ENCODE measurements around the gene COMMD6.
A peak's percentile ranks its signal among the peaks of the same experiment; 100 is the strongest.

DNA sequence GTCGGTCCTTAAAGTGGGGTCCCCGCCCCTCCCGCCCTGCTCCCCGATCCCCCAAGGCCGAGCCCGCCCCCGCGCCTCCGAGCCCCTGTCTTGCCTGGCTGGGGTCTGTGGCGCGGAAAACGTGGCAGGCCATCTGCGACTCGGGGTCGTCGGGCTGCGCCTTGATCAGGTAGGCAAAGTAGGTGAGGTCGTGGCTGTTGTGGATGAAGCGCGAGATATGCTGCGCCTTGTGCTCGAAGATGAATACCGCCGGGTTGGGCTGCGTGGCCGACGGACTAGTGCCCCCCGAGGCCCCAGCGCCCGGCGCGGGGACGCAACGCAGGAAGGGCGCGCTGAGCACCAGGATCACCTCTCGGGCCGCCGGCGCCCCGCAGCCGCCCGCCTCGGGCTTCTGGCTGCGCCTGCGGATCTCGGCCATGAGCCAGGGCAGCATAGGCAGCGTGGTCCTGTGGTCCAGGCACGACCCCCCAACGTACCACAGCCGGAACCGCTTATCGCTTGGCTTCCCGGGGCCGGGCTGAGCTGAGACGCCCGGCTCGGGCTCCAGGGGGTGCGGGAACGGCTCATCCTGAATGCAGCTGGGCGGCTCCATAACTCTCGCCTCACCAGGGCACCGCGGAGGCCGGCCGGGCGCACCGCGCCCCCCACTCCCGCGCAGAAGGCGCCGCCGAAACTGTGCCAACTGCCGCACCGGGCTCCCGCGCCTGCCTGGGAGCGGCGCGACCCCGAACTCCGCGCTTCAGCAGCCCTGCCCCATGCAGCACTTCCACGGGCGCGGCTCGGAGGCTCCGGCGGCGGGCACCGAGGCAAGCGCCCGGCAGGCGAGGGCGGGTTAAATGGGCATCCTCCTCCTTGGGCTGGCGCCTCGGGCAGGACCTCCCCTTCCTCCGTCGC lies 56.2 kb downstream of the COMMD6 start:
- TF ChIP-seq, protein P1, sequence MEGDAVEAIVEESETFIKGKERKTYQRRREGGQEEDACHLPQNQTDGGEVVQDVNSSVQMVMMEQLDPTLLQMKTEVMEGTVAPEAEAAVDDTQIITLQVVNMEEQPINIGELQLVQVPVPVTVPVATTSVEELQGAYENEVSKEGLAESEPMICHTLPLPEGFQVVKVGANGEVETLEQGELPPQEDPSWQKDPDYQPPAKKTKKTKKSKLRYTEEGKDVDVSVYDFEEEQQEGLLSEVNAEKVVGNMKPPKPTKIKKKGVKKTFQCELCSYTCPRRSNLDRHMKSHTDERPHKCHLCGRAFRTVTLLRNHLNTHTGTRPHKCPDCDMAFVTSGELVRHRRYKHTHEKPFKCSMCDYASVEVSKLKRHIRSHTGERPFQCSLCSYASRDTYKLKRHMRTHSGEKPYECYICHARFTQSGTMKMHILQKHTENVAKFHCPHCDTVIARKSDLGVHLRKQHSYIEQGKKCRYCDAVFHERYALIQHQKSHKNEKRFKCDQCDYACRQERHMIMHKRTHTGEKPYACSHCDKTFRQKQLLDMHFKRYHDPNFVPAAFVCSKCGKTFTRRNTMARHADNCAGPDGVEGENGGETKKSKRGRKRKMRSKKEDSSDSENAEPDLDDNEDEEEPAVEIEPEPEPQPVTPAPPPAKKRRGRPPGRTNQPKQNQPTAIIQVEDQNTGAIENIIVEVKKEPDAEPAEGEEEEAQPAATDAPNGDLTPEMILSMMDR (IDR thresholded peaks at IDR 0.05; ENCODE audit: low read depth, low read length) = no peak
- TF ChIP-seq POLR2A (IDR thresholded peaks at IDR 0.05; ENCODE audit: extremely low read depth, insufficient read length) = no peak
- TF ChIP-seq MYC (IDR thresholded peaks at IDR 0.05; ENCODE audit: low read depth, low read length) = peak; percentile 42; the same call in 1 of the 2 replicates
- TF ChIP-seq, protein P2, sequence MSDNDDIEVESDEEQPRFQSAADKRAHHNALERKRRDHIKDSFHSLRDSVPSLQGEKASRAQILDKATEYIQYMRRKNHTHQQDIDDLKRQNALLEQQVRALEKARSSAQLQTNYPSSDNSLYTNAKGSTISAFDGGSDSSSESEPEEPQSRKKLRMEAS (IDR thresholded peaks at IDR 0.05; ENCODE audit: low read depth, low read length) = peak; percentile 8; the same call in 1 of the 2 replicates
